Gastrocnemius medialis (tissue), 4 donors: ENCODE data around the gene KRTAP10-7.

Experiments used
- CTCF ChIP-seq, 5 experiments: fragments of 450-650 bp in 3 of 5; fragments of 200-600 bp in 2 of 5; sonication (generic) in 2 of 5; IDR thresholded peaks in 4 of 5; conservative IDR thresholded peaks in 1 of 5; 1 replicate in 4 of 5; 2 replicates in 1 of 5; pipeline ENCODE4 v1.5.1; 2016 to 2019; ENCODE audit warnings: antibody characterized with exemption in 5 of 5, mild to moderate bottlenecking in 3 of 5, moderate library complexity in 3 of 5
- POLR2A ChIP-seq, 2 donors: fragments of 450-650 bp; IDR thresholded peaks; one replicate each; pipeline ENCODE4 v1.6.1; 2017; ENCODE audit warnings: antibody characterized with exemption in 2 of 2, mild to moderate bottlenecking in 2 of 2, moderate library complexity in 2 of 2

- TF ChIP-seq CTCF (IDR thresholded peaks at IDR 0.05 in 4 of 5, conservative IDR thresholded peaks at IDR 0.05 in 1 of 5): no peak
- no peak for TF ChIP-seq POLR2A (IDR thresholded peaks at IDR 0.05)
Measured at GRCh38 chr21:44555200-44555875, 45.1 kb upstream of the KRTAP10-7 start.
